ENCODE measurements around the gene TBXA2R. TPM values are rescaled to one million over a fixed set of nuclear protein-coding genes. Genes with fewer than 3 reads are reported as not detected.

Gene TBXA2R
- total RNA-seq = 1 to 10 TPM; 1.5 to 2.4 TPM
- polyA plus RNA-seq = 7.6 TPM

GRCh38 chr19:3606690-3607289 is at the start of gene TBXA2R:
Gene TBXA2R (minus strand): TSS chr19:3606875. CDS start chr19:3600634, 6,241 bp downstream.
- no peaks in the 10 kb centered on the region for H3K9me3 Mint-ChIP-seq
- H3K27ac Mint-ChIP-seq = peak within 1 kb of the TSS in 3 of 8 donors; percentile 26 to 84 (median 83)
- H3K9me3 ChIP-seq (ENCODE audit: low read length) = no peaks in the 10 kb centered on the region
- CTCF ChIA-PET = no interaction called here
- DNase-seq = peak; percentile 24 to 70 (median 37)
- peaks cover 29% of the 10 kb centered on the region for H3K4me1 ChIP-seq (ENCODE audit: insufficient read depth, low read length)
- H3K27me3 Mint-ChIP-seq = no peaks in the 10 kb centered on the region
- H3K36me3 Mint-ChIP-seq = peaks cover 0 to 6% (median 0%) of the 10 kb centered on the region in 3 donors
- H3K4me3 ChIP-seq (ENCODE audit: low read length) = peak within 1 kb of the TSS; percentile 21
- no peaks in the 10 kb centered on the region for H3K36me3 ChIP-seq (ENCODE audit: insufficient read depth, low read length)
- peak within 1 kb of the TSS in 6 of 7 donors; percentile 23 to 87 (median 60) for H3K4me3 Mint-ChIP-seq
- no peaks in the 10 kb centered on the region for H3K27me3 ChIP-seq (ENCODE audit: insufficient read depth, low read length, poor library complexity, severe bottlenecking)
- peaks cover 8 to 18% (median 13%) of the 10 kb centered on the region in 3 donors for H3K4me1 Mint-ChIP-seq
- H3K27ac ChIP-seq (ENCODE audit: low read depth, low read length) = peak within 1 kb of the TSS; percentile 73
- POLR2A ChIA-PET = interaction anchor here (0.6 kb wide), 1 partner anchor 52 kb away, joined by 3 read pairs; no protein-coding TSS in a partner anchor

- Mint-ChIP-seq H3K4me1 (no peaks in the 10 kb centered on the region), H3K36me3 (peaks cover 0 to 55% (median 5%) of the 10 kb centered on the region in 3 donors), H3K4me3 (no peak overlapping the region), H3K9me3 (no peaks in the 10 kb centered on the region), H3K27ac (no peak overlapping the region), H3K27me3 (no peaks in the 10 kb centered on the region)
- no peaks in the 10 kb centered on the region for H3K4me1 ChIP-seq (ENCODE audit: insufficient read depth, low read length)
- H3K9me3 ChIP-seq (ENCODE audit: low read length) = no peaks in the 10 kb centered on the region
- CTCF ChIA-PET = interaction anchor here (0.6 to 1.5 kb wide), 3 partner anchors 9 to 696 kb away, joined by 3 read pairs; no protein-coding TSS in a partner anchor
- no peak overlapping the region for H3K27ac ChIP-seq (ENCODE audit: low read depth, low read length)
- no peaks in the 10 kb centered on the region for H3K27me3 ChIP-seq (ENCODE audit: insufficient read depth, low read length, poor library complexity, severe bottlenecking)
- DNase-seq = no peak
- no peaks in the 10 kb centered on the region for H3K36me3 ChIP-seq (ENCODE audit: insufficient read depth, low read length)
- POLR2A ChIA-PET = no interaction called here
- H3K4me3 ChIP-seq (ENCODE audit: low read length) = no peak overlapping the region
Observed at GRCh38 chr19:3656073-3656746, 49.5 kb upstream of the TBXA2R start.

- Mint-ChIP-seq H3K27me3 (no peaks in the 10 kb centered on the region), H3K4me3 (no peak overlapping the region), H3K36me3 (peaks cover 0 to 54% (median 5%) of the 10 kb centered on the region in 3 donors), H3K27ac (no peak overlapping the region), H3K9me3 (no peaks in the 10 kb centered on the region), H3K4me1 (no peaks in the 10 kb centered on the region)
- ChIA-PET POLR2A (no interaction called here), CTCF (interaction anchor here (0.6 to 1.5 kb wide), 2 partner anchors 10 to 695 kb away, joined by 3 read pairs; no protein-coding TSS in a partner anchor)
- no peaks in the 10 kb centered on the region for H3K9me3 ChIP-seq (ENCODE audit: low read length)
- H3K27me3 ChIP-seq (ENCODE audit: insufficient read depth, low read length, poor library complexity, severe bottlenecking) = no peaks in the 10 kb centered on the region
- no peak overlapping the region for H3K27ac ChIP-seq (ENCODE audit: low read depth, low read length)
- H3K4me3 ChIP-seq (ENCODE audit: low read length) = no peak overlapping the region
- H3K36me3 ChIP-seq (ENCODE audit: insufficient read depth, low read length) = no peaks in the 10 kb centered on the region
- H3K4me1 ChIP-seq (ENCODE audit: insufficient read depth, low read length) = no peaks in the 10 kb centered on the region
- no peak for DNase-seq
Observed at GRCh38 chr19:3655402-3656072, 48.9 kb upstream of the TBXA2R start.

- Histone ChIP-seq H3K36me3 (ENCODE audit: insufficient read depth, low read length) (no peaks in the 10 kb centered on the region), H3K4me1 (ENCODE audit: insufficient read depth, low read length) (no peaks in the 10 kb centered on the region)
- POLR2A ChIA-PET = interaction anchor here (0.6 kb wide), 1 partner anchor 277 kb away, joined by 3 read pairs; no protein-coding TSS in a partner anchor
Observed at GRCh38 chr19:3653865-3654513, 47.3 kb upstream of the TBXA2R start.

DNA sequence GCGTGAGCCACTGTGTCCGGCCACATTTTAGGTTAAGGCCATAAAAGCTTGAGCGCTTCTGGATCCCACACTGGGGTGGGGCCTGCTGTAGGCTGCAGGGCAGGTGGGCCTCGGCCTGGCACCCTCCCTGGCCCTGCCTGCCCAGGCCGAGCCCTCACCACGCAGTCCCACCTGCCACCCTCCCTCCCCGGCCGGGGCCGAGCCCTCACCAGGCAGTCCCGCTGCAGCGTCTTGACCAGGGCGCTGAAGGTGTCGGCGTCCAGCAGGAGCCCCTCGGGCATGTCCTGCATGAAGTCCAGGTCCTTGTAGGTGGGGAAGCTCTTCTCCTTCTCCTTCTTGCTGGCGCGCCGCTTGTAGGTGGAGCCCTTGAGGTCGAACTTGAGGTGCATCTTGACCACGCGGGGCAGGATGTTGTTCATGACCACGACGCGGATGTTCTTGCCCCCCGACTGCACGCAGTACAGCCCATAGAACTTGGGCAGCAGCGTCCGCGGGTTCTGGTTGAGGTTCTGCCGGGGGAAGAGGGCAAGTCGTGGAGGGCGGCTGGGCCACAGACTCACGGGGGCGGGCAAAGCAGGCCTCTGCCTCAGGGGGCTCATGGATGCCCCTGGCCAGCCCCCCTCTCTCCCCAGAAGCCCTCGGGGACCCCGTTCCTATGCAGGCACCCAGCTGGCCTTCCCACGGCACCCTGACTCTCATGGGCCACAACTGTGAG is 46.6 kb upstream of the TBXA2R start:
- Mint-ChIP-seq H3K4me3 (no peak overlapping the region), H3K27me3 (no peaks in the 10 kb centered on the region), H3K27ac (no peak overlapping the region), H3K9me3 (no peaks in the 10 kb centered on the region), H3K4me1 (no peaks in the 10 kb centered on the region), H3K36me3 (peaks cover 0 to 43% (median 5%) of the 10 kb centered on the region in 3 donors)
- no peak overlapping the region for H3K4me3 ChIP-seq (ENCODE audit: low read length)
- no peaks in the 10 kb centered on the region for H3K36me3 ChIP-seq (ENCODE audit: insufficient read depth, low read length)
- no peaks in the 10 kb centered on the region for H3K27me3 ChIP-seq (ENCODE audit: insufficient read depth, low read length, poor library complexity, severe bottlenecking)
- POLR2A ChIA-PET = no interaction called here
- no peak overlapping the region for H3K27ac ChIP-seq (ENCODE audit: low read depth, low read length)
- CTCF ChIA-PET = interaction anchor here (0.7 to 0.9 kb wide), 2 partner anchors 9 to 109 kb away, joined by 3 to 4 read pairs; no protein-coding TSS in a partner anchor
- H3K9me3 ChIP-seq (ENCODE audit: low read length) = no peaks in the 10 kb centered on the region
- DNase-seq = no peak
- H3K4me1 ChIP-seq (ENCODE audit: insufficient read depth, low read length) = no peaks in the 10 kb centered on the region

More at GRCh38 chr19:3653865-3654513, 47.3 kb upstream of the TBXA2R start:
- no peak overlapping the region for H3K27ac Mint-ChIP-seq
- Histone ChIP-seq H3K27me3 (ENCODE audit: insufficient read depth, low read length, poor library complexity, severe bottlenecking) (no peaks in the 10 kb centered on the region), H3K4me3 (ENCODE audit: low read length) (no peak overlapping the region), H3K9me3 (ENCODE audit: low read length) (no peaks in the 10 kb centered on the region), H3K27ac (ENCODE audit: low read depth, low read length) (no peak overlapping the region)
- CTCF ChIA-PET = interaction anchor here (1.4 kb wide), 1 partner anchor 18 kb away, joined by 3 read pairs; no protein-coding TSS in a partner anchor
- no peaks in the 10 kb centered on the region for H3K4me1 Mint-ChIP-seq
- H3K9me3 Mint-ChIP-seq = no peaks in the 10 kb centered on the region
- H3K36me3 Mint-ChIP-seq = peaks cover 0 to 46% (median 5%) of the 10 kb centered on the region in 3 donors
- H3K27me3 Mint-ChIP-seq = no peaks in the 10 kb centered on the region
- no peak for DNase-seq
- no peak overlapping the region for H3K4me3 Mint-ChIP-seq

DNA sequence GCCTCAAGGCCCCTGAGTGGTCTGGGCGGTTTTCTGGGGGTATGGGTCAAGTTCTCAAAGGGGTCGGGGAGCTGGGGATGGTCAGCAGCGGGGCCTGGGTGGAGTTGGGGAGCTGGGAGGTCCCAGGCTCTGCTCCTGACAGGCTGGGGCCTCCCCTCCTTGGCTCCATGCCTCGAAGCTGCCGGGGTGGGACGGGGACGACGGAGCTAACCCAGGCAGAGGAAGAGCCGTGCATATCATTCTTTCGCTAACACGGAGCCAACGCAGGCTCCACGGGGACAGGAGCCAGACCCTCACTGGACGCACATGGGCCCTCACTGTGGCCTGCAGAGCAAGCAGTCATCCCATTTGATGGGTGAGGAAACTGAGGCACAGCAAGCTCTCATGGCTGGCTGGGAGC is 45.7 kb upstream of the TBXA2R start:
- CTCF ChIA-PET = interaction anchor here (0.9 kb wide), 1 partner anchor 108 kb away, joined by 3 read pairs; no protein-coding TSS in a partner anchor
- H3K4me1 Mint-ChIP-seq = no peaks in the 10 kb centered on the region

DNA sequence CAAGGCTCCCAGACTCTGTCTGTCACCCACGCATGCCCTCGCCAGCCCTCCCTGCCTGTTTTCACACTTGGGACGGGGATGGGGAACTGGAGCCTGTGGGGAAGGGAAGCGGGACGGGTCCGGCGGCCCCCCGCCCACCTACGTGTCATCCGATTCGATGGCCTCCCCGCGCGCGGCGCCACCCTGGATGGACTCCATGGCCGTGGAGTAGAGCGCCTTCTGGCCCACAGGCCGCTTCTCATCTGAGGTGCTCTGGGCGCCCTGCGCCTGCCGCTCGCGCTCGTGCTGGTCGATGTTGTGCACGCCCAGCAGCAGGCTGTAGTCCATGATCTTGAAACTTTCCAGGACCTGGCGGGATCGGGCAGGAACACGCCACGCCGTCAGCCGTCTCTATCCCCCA is 45.0 kb upstream of the TBXA2R start:
- no peaks in the 10 kb centered on the region for H3K36me3 ChIP-seq (ENCODE audit: insufficient read depth, low read length)
- H3K9me3 ChIP-seq (ENCODE audit: low read length) = no peaks in the 10 kb centered on the region
- H3K27me3 ChIP-seq (ENCODE audit: insufficient read depth, low read length, poor library complexity, severe bottlenecking) = no peaks in the 10 kb centered on the region
- Mint-ChIP-seq H3K27me3 (no peaks in the 10 kb centered on the region), H3K36me3 (peaks cover 0 to 31% (median 0%) of the 10 kb centered on the region in 3 donors), H3K9me3 (no peaks in the 10 kb centered on the region), H3K4me3 (no peak overlapping the region), H3K4me1 (no peaks in the 10 kb centered on the region), H3K27ac (peak overlapping the region in 1 of 8 donors; percentile 50)
- DNase-seq = no peak
- no peaks in the 10 kb centered on the region for H3K4me1 ChIP-seq (ENCODE audit: insufficient read depth, low read length)
- no peak overlapping the region for H3K4me3 ChIP-seq (ENCODE audit: low read length)
- POLR2A ChIA-PET = no interaction called here
- CTCF ChIA-PET = no interaction called here
- no peak overlapping the region for H3K27ac ChIP-seq (ENCODE audit: low read depth, low read length)

More for the DNA sequence above, 45.7 kb upstream of the TBXA2R start:
- Mint-ChIP-seq H3K27me3 (no peaks in the 10 kb centered on the region), H3K9me3 (no peaks in the 10 kb centered on the region), H3K4me3 (no peak overlapping the region), H3K36me3 (peaks cover 0 to 38% (median 4%) of the 10 kb centered on the region in 3 donors), H3K27ac (peak overlapping the region in 1 of 8 donors; percentile 81)
- no peaks in the 10 kb centered on the region for H3K9me3 ChIP-seq (ENCODE audit: low read length)
- POLR2A ChIA-PET = no interaction called here
- no peak for DNase-seq
- no peaks in the 10 kb centered on the region for H3K36me3 ChIP-seq (ENCODE audit: insufficient read depth, low read length)
- no peaks in the 10 kb centered on the region for H3K27me3 ChIP-seq (ENCODE audit: insufficient read depth, low read length, poor library complexity, severe bottlenecking)
- H3K27ac ChIP-seq (ENCODE audit: low read depth, low read length) = no peak overlapping the region
- H3K4me1 ChIP-seq (ENCODE audit: insufficient read depth, low read length) = no peaks in the 10 kb centered on the region
- H3K4me3 ChIP-seq (ENCODE audit: low read length) = no peak overlapping the region
